GM12878 (cell line): ENCODE results near the gene CSNK1G1. TPM values are rescaled to one million over a fixed set of nuclear protein-coding genes. Genes with fewer than 3 reads are reported as not detected.
A peak's percentile ranks its signal among the peaks of the same experiment; 100 is the strongest.

Source experiments
- ATAC-seq: fragments of 200-7000 bp; cut with Tn5 transposase; 3 replicates; pipeline ENCODE4 v1.9.1; 2020; ENCODE audit warnings: mild to moderate bottlenecking, moderate library complexity
- BruUV-seq: library from RNA; stranded (reverse); fragments of 400-500 nt; replicated peaks from 2 replicates; lab custom pipeline; 2021; lab: Mats Ljungman, UMichigan
- CTCF ChIA-PET: fragments of 300-600 bp; sonication (Branson Sonifier 250); formaldehyde crosslinking; extraction: SDS; loops from one replicate; lab custom pipeline; 2021; ENCODE audit warnings: inconsistent platforms; lab: Yijun Ruan, JAX
- POLR2A ChIA-PET: fragments of 350-600 bp; formaldehyde crosslinking; extraction: SDS; loops from one replicate; lab custom pipeline; 2021; ENCODE audit warnings: inconsistent platforms; lab: Charles Lee
- RAD21 ChIA-PET: fragments of 300-600 bp; sonication (Branson Sonifier 250); formaldehyde crosslinking; loops from one replicate; lab custom pipeline; 2023; ENCODE audit warnings: antibody characterized with exemption; ENCODE audit not compliant: unreplicated experiment; lab: Charles Lee
- SMC1A ChIA-PET: fragments of 300-600 bp; sonication (Branson Sonifier 250); formaldehyde crosslinking; loops from one replicate; lab custom pipeline; 2023; ENCODE audit not compliant: unreplicated experiment, uncharacterized antibody; lab: Charles Lee
- DNase-seq: peaks from one replicate; pipeline ENCODE4 v3.0.0-alpha.2; 2011; ENCODE audit warnings: low read depth, low spot score
- FAIRE-seq: peaks from 3 replicates; lab custom pipeline; 2011; peaks lifted over from hg19 to GRCh38; lab: Jason Lieb, UNC
- H2AFZ ChIP-seq: 2 replicates; pipeline ENCODE4 v1.6.0; 2011; ENCODE audit warnings: low read depth, low read length, control low read depth; ENCODE audit not compliant: control insufficient read depth
- H3K27ac ChIP-seq: 2 replicates; pipeline ENCODE4 v1.5.1; 2011; ENCODE audit warnings: control low read depth; ENCODE audit not compliant: control insufficient read depth, insufficient read depth
- H3K27me3 ChIP-seq, 2 experiments: replicated peaks in 1 of 2; 2 replicates each; pipeline versions ENCODE4 v1.6.0 to v1.6.1; 2011; ENCODE audit warnings: low read length in 1 of 2; ENCODE audit not compliant: control insufficient read depth in 2 of 2, insufficient read depth in 2 of 2
- H3K36me3 ChIP-seq, 2 experiments: 2 replicates each; pipeline ENCODE4 v1.5.1; 2011; ENCODE audit warnings: low read length in 1 of 2; ENCODE audit not compliant: control insufficient read depth in 2 of 2, insufficient read depth in 2 of 2
- H3K4me1 ChIP-seq: 2 replicates; pipeline ENCODE4 v1.6.1; 2011; ENCODE audit warnings: mild to moderate bottlenecking, low read length, moderate library complexity, mixed read lengths; ENCODE audit not compliant: control insufficient read depth, insufficient read depth
- H3K4me2 ChIP-seq: 2 replicates; pipeline ENCODE4 v1.6.0; 2011; ENCODE audit warnings: control low read depth; ENCODE audit not compliant: control insufficient read depth, insufficient read depth
- H3K4me3 ChIP-seq: fragments of 200-600 bp; sonication (generic); 2 replicates; pipeline ENCODE4 v1.5.1; 2016
- H3K79me2 ChIP-seq: 2 replicates; pipeline ENCODE4 v1.6.0; 2011; ENCODE audit warnings: low read length; ENCODE audit not compliant: control insufficient read depth, insufficient read depth
- H3K9ac ChIP-seq: 2 replicates; pipeline ENCODE4 v1.8.0; 2011; ENCODE audit warnings: low read length, control low read depth, mixed read lengths; ENCODE audit not compliant: control insufficient read depth, insufficient read depth
- H3K9me3 ChIP-seq: replicated peaks from 3 replicates; pipeline ENCODE4 v1.5.1; 2011; ENCODE audit warnings: mild to moderate bottlenecking, low read length; ENCODE audit not compliant: control insufficient read depth, insufficient read depth
- H4K20me1 ChIP-seq: 2 replicates; pipeline ENCODE4 v1.6.0; 2011; ENCODE audit not compliant: control insufficient read depth, insufficient read depth
- CEBPZ ChIP-seq: fragments of 150-350 bp; IDR thresholded peaks from 2 replicates; pipeline ENCODE4 v1.6.1; 2016; ENCODE audit warnings: low read depth, low read length
- CREB1 ChIP-seq: IDR thresholded peaks from 2 replicates; pipeline ENCODE4 v1.6.1; 2012; ENCODE audit warnings: low read depth, mild to moderate bottlenecking, inconsistent platforms
- E4F1 ChIP-seq: fragments of 450-650 bp; IDR thresholded peaks from 2 replicates; pipeline ENCODE4 v1.6.1; 2018; ENCODE audit warnings: borderline replicate concordance, mild to moderate bottlenecking; ENCODE audit not compliant: partially characterized antibody
- IKZF1 ChIP-seq: fragments of 450-650 bp; conservative IDR thresholded peaks from 2 replicates; pipeline ENCODE4 v1.6.1; 2017; ENCODE audit warnings: antibody characterized with exemption, mild to moderate bottlenecking
- KLF5 ChIP-seq: fragments of 450-650 bp; IDR thresholded peaks from 2 replicates; pipeline ENCODE4 v1.6.1; 2014; ENCODE audit warnings: mild to moderate bottlenecking; ENCODE audit not compliant: partially characterized antibody
- NR2C2 ChIP-seq: IDR thresholded peaks from 2 replicates; pipeline ENCODE4 v1.6.1; 2011; ENCODE audit warnings: borderline replicate concordance, low read depth; ENCODE audit not compliant: control insufficient read depth, insufficient read length
- RBBP5 ChIP-seq: fragments of 200-600 bp; sonication (generic); conservative IDR thresholded peaks from 2 replicates; pipeline ENCODE4 v1.6.1; 2016
- RFX5 ChIP-seq: IDR thresholded peaks from 2 replicates; pipeline ENCODE4 v1.6.1; 2011; ENCODE audit warnings: low read depth, low read length, improper control_type of control experiment
- RUNX3 ChIP-seq: IDR thresholded peaks from 2 replicates; pipeline ENCODE4 v1.6.1; 2012; ENCODE audit warnings: low read length, inconsistent platforms
- SIN3A ChIP-seq: IDR thresholded peaks from 2 replicates; pipeline ENCODE4 v1.6.1; 2012; ENCODE audit warnings: low read depth, low read length, improper control_type of control experiment
- SRF ChIP-seq, 2 experiments: IDR thresholded peaks; 2 replicates each; pipeline ENCODE4 v1.6.1; 2011; ENCODE audit warnings: low read depth in 2 of 2, low read length in 2 of 2, mild to moderate bottlenecking in 1 of 2, moderate library complexity in 1 of 2
- TAF1 ChIP-seq: IDR thresholded peaks from 2 replicates; pipeline ENCODE4 v1.6.1; 2011; ENCODE audit warnings: mild to moderate bottlenecking, low read depth, low read length, borderline replicate concordance
- YBX1 ChIP-seq: fragments of 450-650 bp; IDR thresholded peaks from 2 replicates; pipeline ENCODE4 v1.6.1; 2016; ENCODE audit warnings: antibody characterized with exemption
- ZNF24 ChIP-seq: fragments of 450-650 bp; IDR thresholded peaks from 2 replicates; pipeline ENCODE4 v1.6.1; 2017; ENCODE audit warnings: antibody characterized with exemption, mild to moderate bottlenecking
- WGBS: methylation state at CpG from one replicate; pipeline ENCODE4 v1.1.6; 2016; ENCODE audit warnings: low lambda C conversion rate; ENCODE audit not compliant: insufficient replicate concordance, insufficient coverage; ENCODE audit errors: missing lambda C conversion rate; 5-methylcytosine and 5-hydroxymethylcytosine counted together
- in situ Hi-C: fragments of 300-500 bp; cut with MboI; formaldehyde crosslinking; loops from 9 replicates; pipeline ENCODE4 v1.14.3; 2018; ENCODE audit warnings: mixed read lengths
- intact Hi-C: fragments of 100-400 bp; cut with micrococcal nuclease; formaldehyde crosslinking; loops from one replicate; pipeline ENCODE4 v1.14.2; 2022; ENCODE audit not compliant: unreplicated experiment
- polyA plus RNA-seq, 11 experiments: library from polyadenylated mRNA; depleted of rRNA in 4 of 11; unstranded in 6 of 11; stranded (reverse) in 5 of 11; fragments of >200 nt; fragmentation: Nextera tagmentation in 4 of 11; fragmentation: Illumina TruSeq in 1 of 11; extraction: Ambion mirVana in 4 of 11; extraction: Trizol in 1 of 11; gene quantifications; 1 replicate in 1 of 11; 2 replicates in 10 of 11; pipeline versions ENCODE4 v1.2.1 to v1.2.3, GENCODE V29; 2011 to 2016; ENCODE audit warnings: inconsistent platforms in 2 of 11, missing spikeins in 2 of 11, low read depth in 1 of 11
- total RNA-seq, 4 experiments: library from RNA; depleted of rRNA in 3 of 4; stranded (reverse); fragments of >200 nt in 3 of 4; fragmentation: Illumina TruSeq in 1 of 4; extraction: Trizol in 1 of 4; gene quantifications; 2 replicates each; pipeline versions ENCODE4 v1.2.1 to v1.2.3, GENCODE V29; 2013 to 2021

CSNK1G1 gene
- total and polyA plus RNA-seq, 10 of the 15 experiments (the other 5 are each of a cell fraction or from before 2014, with no cell fraction given): 6.1 to 23.4 (median 15.3) TPM

GRCh38 chr15:64229129-64229724, 126.7 kb downstream of the CSNK1G1 start (continued):
- TF ChIP-seq CEBPZ (no peak), IKZF1 (peak; percentile 43; the same call in 1 of the 2 replicates), RFX5 (no peak), RUNX3 (peak; percentile 27; the same call in 1 of the 2 replicates), KLF5 (no peak), CREB1 (no peak), YBX1 (no peak), TAF1 (no peak)

GRCh38 chr15:64225804-64226203, 130.2 kb downstream of the CSNK1G1 start:
- Histone ChIP-seq H3K9ac (no peak overlapping the region), H3K4me3 (no peak overlapping the region), H3K27me3 (no peaks in the 10 kb centered on the region), H3K79me2 (no peaks in the 10 kb centered on the region), H3K4me2 (no peak overlapping the region), H4K20me1 (no peaks in the 10 kb centered on the region), H3K4me1 (no peaks in the 10 kb centered on the region), H2AFZ (no peak overlapping the region), H3K27ac (no peak overlapping the region), H3K36me3 (peaks cover 0 to 2% of the 10 kb centered on the region in 2 experiments; a peak in 2 of 4 replicates), H3K9me3 (peaks cover 3% of the 10 kb centered on the region; the same call in 1 of the 3 replicates)
- FAIRE-seq (no peak), DNase-seq (no peak), ATAC-seq (no peak)
- WGBS: 95% methylated on average over 11 of the region's 11 CpGs
- no TSS peak for BruUV-seq
- POLR2A ChIA-PET: no interaction called here
- in situ Hi-C loops: no loop called here
- SMC1A ChIA-PET: no interaction called here
- CTCF ChIA-PET: no interaction called here
- intact Hi-C loops: no loop called here
- RAD21 ChIA-PET: no interaction called here
- TF ChIP-seq RBBP5: no peak
- TF ChIP-seq NR2C2: no peak
- no peak for TF ChIP-seq SIN3A
- TF ChIP-seq ZNF24: no peak
- TF ChIP-seq E4F1: no peak
- no peak for TF ChIP-seq CEBPZ
- TF ChIP-seq SRF (IDR thresholded peaks at IDR 0.05; ENCODE audit: low read depth in 2 of 2, low read length in 2 of 2): no peak
